B cell (primary cell): ENCODE results near the gene STYXL1. TPM values are rescaled to one million over a fixed set of nuclear protein-coding genes. Genes with fewer than 3 reads are reported as not detected.

ENCODE experiments used
- ATAC-seq: fragments of 200-7000 bp; cut with Tn5 transposase; one replicate; pipeline ENCODE4 v1.10.0; 2021; ENCODE audit warnings: low read depth, mild to moderate bottlenecking, moderate number of reproducible peaks, moderate library complexity
- CTCF ChIA-PET: fragments of 350-600 bp; sonication (Branson Sonifier 250); formaldehyde crosslinking; loops from one replicate; lab custom pipeline; 2021; ENCODE audit warnings: antibody characterized with exemption, inconsistent platforms; lab: Charles Lee
- POLR2A ChIA-PET: fragments of 350-600 bp; sonication (Branson Sonifier 250); formaldehyde crosslinking; loops from one replicate; lab custom pipeline; 2021; ENCODE audit warnings: antibody characterized with exemption; lab: Charles Lee
- DNase-seq: peaks from one replicate; pipeline ENCODE4 v3.0.0; 2013
- H2AFZ ChIP-seq: 2 replicates; pipeline ENCODE4 v1.6.1; 2012; ENCODE audit warnings: mild to moderate bottlenecking, low read depth, low read length; ENCODE audit not compliant: insufficient read depth, poor library complexity, severe bottlenecking
- H3K27ac ChIP-seq, 2 donors: 1 replicate in 1 of 2; 2 replicates in 1 of 2; pipeline ENCODE4 v1.5.1; 2012 to 2013; ENCODE audit warnings: low read length in 2 of 2, mild to moderate bottlenecking in 2 of 2, moderate library complexity in 1 of 2
- H3K27me3 ChIP-seq, 4 experiments: fragments of 200-600 bp in 1 of 4; sonication (generic) in 1 of 4; replicated peaks in 1 of 4; 1 replicate in 2 of 4; 2 replicates in 2 of 4; pipeline versions ENCODE4 v1.6.1 to v1.7.0; 2013 to 2016; ENCODE audit warnings: low read length in 3 of 4, mild to moderate bottlenecking in 2 of 4, mixed read lengths in 1 of 4, moderate library complexity in 1 of 4; ENCODE audit not compliant: insufficient read depth in 4 of 4, control insufficient read depth in 3 of 4; ENCODE audit errors: control extremely low read depth in 1 of 4
- H3K36me3 ChIP-seq, 2 experiments: replicated peaks in 1 of 2; 1 replicate in 1 of 2; 2 replicates in 1 of 2; pipeline versions ENCODE4 v1.6.1 to v1.7.1; 2013; ENCODE audit warnings: low read length in 1 of 2; ENCODE audit not compliant: insufficient read depth in 2 of 2, control insufficient read depth in 1 of 2; ENCODE audit errors: control extremely low read depth in 1 of 2, extremely low read depth in 1 of 2
- H3K4me1 ChIP-seq, 2 donors: fragments of 200-600 bp in 1 of 2; sonication (generic) in 1 of 2; 1 replicate in 1 of 2; 2 replicates in 1 of 2; pipeline versions ENCODE4 v1.5.1 to v1.6.1; 2013 to 2017; ENCODE audit warnings: low read length in 2 of 2; ENCODE audit not compliant: control insufficient read depth in 2 of 2, insufficient read depth in 2 of 2
- H3K4me2 ChIP-seq: replicated peaks from 2 replicates; pipeline ENCODE3; 2012; ENCODE audit warnings: mild to moderate bottlenecking, low read depth, low read length; ENCODE audit not compliant: poor library complexity, severe bottlenecking
- H3K4me3 ChIP-seq, 5 experiments: fragments of 200-600 bp in 1 of 5; sonication (generic) in 1 of 5; 1 replicate in 3 of 5; 2 replicates in 2 of 5; pipeline versions ENCODE4 v1.5.1 to v1.7.0; 2011 to 2016; ENCODE audit warnings: low read length in 4 of 5, mild to moderate bottlenecking in 4 of 5, low read depth in 2 of 5, control low read depth in 1 of 5, moderate library complexity in 1 of 5; ENCODE audit not compliant: insufficient read depth in 1 of 5; ENCODE audit errors: control extremely low read depth in 1 of 5, extremely low read depth in 1 of 5
- H3K79me2 ChIP-seq: fragments of 200-600 bp; sonication (generic); one replicate; pipeline ENCODE4 v1.6.0; 2016; ENCODE audit warnings: low read length; ENCODE audit not compliant: control insufficient read depth, insufficient read depth
- H3K9ac ChIP-seq: fragments of 200-600 bp; sonication (generic); 2 replicates; pipeline ENCODE4 v1.6.1; 2017; ENCODE audit warnings: mild to moderate bottlenecking, low read length, moderate library complexity
- H3K9me3 ChIP-seq, 3 donors: one replicate each; pipeline versions ENCODE4 v1.6.1 to v1.7.1; 2013; ENCODE audit warnings: low read length in 2 of 3; ENCODE audit not compliant: control insufficient read depth in 2 of 3, insufficient read depth in 1 of 3; ENCODE audit errors: control extremely low read depth in 1 of 3
- H4K20me1 ChIP-seq: 2 replicates; pipeline ENCODE4 v1.6.0; 2012; ENCODE audit warnings: mild to moderate bottlenecking, low read length; ENCODE audit not compliant: insufficient read depth, control insufficient read depth, poor library complexity, severe bottlenecking
- H3K27ac Mint-ChIP-seq: one replicate; pipeline ENCODE4 v1.8.0; 2021; ENCODE audit warnings: mixed read lengths
- H3K27me3 Mint-ChIP-seq: one replicate; pipeline ENCODE4 v1.8.0; 2021; ENCODE audit warnings: mixed read lengths
- H3K4me1 Mint-ChIP-seq: one replicate; pipeline ENCODE4 v1.8.0; 2021; ENCODE audit warnings: mixed read lengths
- H3K4me3 Mint-ChIP-seq: one replicate; pipeline ENCODE4 v1.8.0; 2021; ENCODE audit warnings: mixed read lengths
- H3K9me3 Mint-ChIP-seq: one replicate; pipeline ENCODE4 v1.8.0; 2022; ENCODE audit warnings: mixed read lengths; ENCODE audit not compliant: insufficient read depth
- EZH2 ChIP-seq: IDR thresholded peaks from 2 replicates; pipeline ENCODE4 v1.6.1; 2012; ENCODE audit warnings: borderline replicate concordance, low read depth, mild to moderate bottlenecking, moderate library complexity, low read length; ENCODE audit not compliant: insufficient read depth, poor library complexity, severe bottlenecking
- WGBS: methylation state at CpG from one replicate; pipeline ENCODE4 v1.1.5; 2013; ENCODE audit warnings: missing lambda C conversion rate; ENCODE audit not compliant: insufficient coverage; 5-methylcytosine and 5-hydroxymethylcytosine counted together
- intact Hi-C: fragments of 100-400 bp; cut with micrococcal nuclease; formaldehyde crosslinking; loops from one replicate; pipeline ENCODE4 v1.10.0; 2022
- polyA plus RNA-seq: library from polyadenylated mRNA; depleted of rRNA; stranded (reverse); fragments of >200 nt; gene quantifications from 2 replicates; pipeline ENCODE4 v1.2.3, GENCODE V29; 2012
- total RNA-seq, 2 donors: library from RNA; stranded (reverse); fragments of 120-200 nt in 1 of 2; gene quantifications; 1 replicate in 1 of 2; 2 replicates in 1 of 2; pipeline versions ENCODE4 v1.2.3 to v1.2.4, GENCODE V29; 2013 to 2022
- TF ChIP-seq, protein P1 (sequence below): fragments of 200-600 bp; IDR thresholded peaks from one replicate; pipeline ENCODE4 v1.8.0; 2022; ENCODE audit warnings: antibody characterized with exemption, mild to moderate bottlenecking

Gene STYXL1
- total and polyA plus RNA-seq, 2 donors (not counting 1 experiment from before 2014, with no cell fraction given): 15.2 to 29.3 TPM

DNA sequence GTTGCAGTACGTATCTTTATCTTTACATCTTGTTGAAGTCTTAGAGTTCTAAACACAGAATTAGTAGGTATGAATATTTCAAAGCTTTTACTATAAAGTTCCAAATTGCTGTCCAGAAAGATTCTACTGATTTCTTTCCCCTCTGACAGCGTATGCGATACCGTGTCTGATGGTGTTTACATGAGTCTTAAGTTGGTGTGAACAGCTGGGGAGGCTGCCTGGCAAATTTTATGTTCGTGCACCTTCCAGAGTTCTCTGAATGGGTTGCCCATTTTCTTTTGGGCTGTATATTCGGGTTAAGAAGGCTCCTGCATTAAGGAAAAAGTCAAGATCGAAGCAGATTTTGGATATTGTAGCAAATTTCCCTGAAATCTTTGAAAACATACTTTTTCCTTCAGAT, 8.4 kb upstream of the STYXL1 start:
- no peak for TF ChIP-seq EZH2
- TF ChIP-seq, protein P1, sequence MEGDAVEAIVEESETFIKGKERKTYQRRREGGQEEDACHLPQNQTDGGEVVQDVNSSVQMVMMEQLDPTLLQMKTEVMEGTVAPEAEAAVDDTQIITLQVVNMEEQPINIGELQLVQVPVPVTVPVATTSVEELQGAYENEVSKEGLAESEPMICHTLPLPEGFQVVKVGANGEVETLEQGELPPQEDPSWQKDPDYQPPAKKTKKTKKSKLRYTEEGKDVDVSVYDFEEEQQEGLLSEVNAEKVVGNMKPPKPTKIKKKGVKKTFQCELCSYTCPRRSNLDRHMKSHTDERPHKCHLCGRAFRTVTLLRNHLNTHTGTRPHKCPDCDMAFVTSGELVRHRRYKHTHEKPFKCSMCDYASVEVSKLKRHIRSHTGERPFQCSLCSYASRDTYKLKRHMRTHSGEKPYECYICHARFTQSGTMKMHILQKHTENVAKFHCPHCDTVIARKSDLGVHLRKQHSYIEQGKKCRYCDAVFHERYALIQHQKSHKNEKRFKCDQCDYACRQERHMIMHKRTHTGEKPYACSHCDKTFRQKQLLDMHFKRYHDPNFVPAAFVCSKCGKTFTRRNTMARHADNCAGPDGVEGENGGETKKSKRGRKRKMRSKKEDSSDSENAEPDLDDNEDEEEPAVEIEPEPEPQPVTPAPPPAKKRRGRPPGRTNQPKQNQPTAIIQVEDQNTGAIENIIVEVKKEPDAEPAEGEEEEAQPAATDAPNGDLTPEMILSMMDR: no peak
- H3K27ac Mint-ChIP-seq: no peak overlapping the region
- H3K27me3 ChIP-seq: no peaks in the 10 kb centered on the region
- peaks cover 25% of the 10 kb centered on the region for H4K20me1 ChIP-seq
- no peak overlapping the region for H3K4me3 Mint-ChIP-seq
- H3K9me3 ChIP-seq: no peaks in the 10 kb centered on the region
- H3K27ac ChIP-seq: no peak overlapping the region
- H3K9me3 Mint-ChIP-seq: no peaks in the 10 kb centered on the region
- no peak overlapping the region for H3K9ac ChIP-seq
- ChIA-PET POLR2A (interaction anchor here (0.7 kb wide), 1 partner anchor 1997 kb away, joined by 5 read pairs; no protein-coding TSS in a partner anchor), CTCF (no interaction called here)
- H3K27me3 Mint-ChIP-seq: no peaks in the 10 kb centered on the region
- ATAC-seq (no peak), DNase-seq (no peak)
- peaks cover 15% of the 10 kb centered on the region for H3K79me2 ChIP-seq
- peaks cover 12 to 82% of the 10 kb centered on the region in 2 experiments for H3K36me3 ChIP-seq
- H2AFZ ChIP-seq: no peak overlapping the region
- H3K4me1 Mint-ChIP-seq: peaks cover 11% of the 10 kb centered on the region
- H3K4me3 ChIP-seq: no peak overlapping the region
- no peaks in the 10 kb centered on the region for H3K4me1 ChIP-seq
- intact Hi-C loops: no loop called here
- no peak overlapping the region for H3K4me2 ChIP-seq
- 92% methylated on average over 2 of the region's 7 CpGs for WGBS

DNA sequence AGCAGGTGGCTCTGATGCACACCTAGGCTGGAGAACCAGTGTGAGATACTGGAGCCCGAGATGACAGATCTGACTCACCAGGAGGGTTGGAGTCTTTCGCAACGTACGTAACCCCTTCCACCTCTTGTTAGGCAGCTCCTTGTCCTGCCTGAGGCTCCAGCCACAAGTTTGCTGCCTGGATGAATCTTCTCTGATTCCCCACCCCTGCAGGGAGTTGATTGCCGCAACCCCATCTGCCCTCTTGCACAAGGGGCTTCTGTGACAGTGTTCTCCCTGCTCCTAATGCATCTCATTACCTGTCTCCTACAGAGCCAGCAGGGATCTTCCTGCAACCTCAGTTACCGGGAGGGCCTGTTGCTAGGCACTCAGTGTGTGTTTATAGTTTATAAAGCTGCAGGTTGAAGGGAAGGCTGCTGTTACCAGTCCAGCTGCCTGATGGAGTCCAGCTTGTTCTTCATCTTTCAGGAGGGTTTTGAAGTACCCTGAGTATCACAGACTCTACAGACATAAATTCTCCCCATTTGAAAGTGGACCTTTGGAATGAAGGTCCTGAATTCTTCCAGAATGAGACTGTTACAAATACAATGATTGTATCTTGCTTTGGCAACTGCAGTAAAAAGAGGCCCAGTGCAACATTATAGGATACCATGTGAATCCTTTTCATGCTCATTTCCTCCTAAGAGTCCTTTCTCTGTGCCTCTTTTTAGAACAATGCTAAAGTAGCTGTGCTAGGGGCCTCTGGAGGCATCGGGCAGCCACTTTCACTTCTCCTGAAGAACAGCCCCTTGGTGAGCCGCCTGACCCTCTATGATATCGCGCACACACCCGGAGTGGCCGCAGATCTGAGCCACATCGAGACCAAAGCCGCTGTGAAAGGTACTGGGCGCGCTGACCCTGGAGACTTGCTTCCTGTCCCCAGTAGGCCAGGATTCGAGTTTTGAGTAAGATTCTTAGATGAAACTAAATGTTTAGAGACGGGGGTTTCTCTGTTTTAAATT, 6.6 kb upstream of the STYXL1 start:
- DNase-seq (no peak), ATAC-seq (no peak)
- no peak for TF ChIP-seq EZH2
- TF ChIP-seq, protein P1: no peak
- H3K4me1 ChIP-seq: no peaks in the 10 kb centered on the region
- H3K9me3 ChIP-seq: no peaks in the 10 kb centered on the region
- H3K79me2 ChIP-seq: peaks cover 15% of the 10 kb centered on the region
- ChIA-PET POLR2A (no interaction called here), CTCF (interaction anchor here (0.9 kb wide), 1 partner anchor 34 kb away, joined by 3 read pairs; no protein-coding TSS in a partner anchor)
- WGBS: 95% methylated on average over 15 of the region's 18 CpGs
- peaks cover 25% of the 10 kb centered on the region for H4K20me1 ChIP-seq
- Mint-ChIP-seq H3K4me1 (peaks cover 18% of the 10 kb centered on the region), H3K9me3 (no peaks in the 10 kb centered on the region), H3K4me3 (no peak overlapping the region), H3K27ac (no peak overlapping the region), H3K27me3 (no peaks in the 10 kb centered on the region)
- peaks cover 10 to 64% of the 10 kb centered on the region in 2 experiments for H3K36me3 ChIP-seq
- H2AFZ ChIP-seq: no peak overlapping the region
- no peak overlapping the region for H3K27ac ChIP-seq
- H3K4me2 ChIP-seq: no peak overlapping the region
- H3K27me3 ChIP-seq: no peaks in the 10 kb centered on the region
- intact Hi-C loops: no loop called here
- no peak overlapping the region for H3K9ac ChIP-seq
- no peak overlapping the region for H3K4me3 ChIP-seq
